HG02981 (cell line): ENCODE measurements around the gene VPS35L.
A peak's percentile ranks its signal among the peaks of the same experiment; 100 is the strongest.

Experiments used
- ATAC-seq: cut with Tn5 transposase; IDR thresholded peaks from one replicate; pipeline ENCODE4 v1.9.1; 2021; ENCODE audit warnings: mild to moderate bottlenecking, moderate library complexity; ENCODE audit not compliant: unreplicated experiment

VPS35L gene

GRCh38 chr16:19555186-19555937 is at the start of gene VPS35L:
Gene VPS35L (plus strand): TSS chr16:19555703. CDS start chr16:19555730, 27 bp downstream.
- peak; percentile 93 for ATAC-seq

GRCh38 chr16:19506965-19507364 is 48.5 kb upstream of the VPS35L start:
- no peak for ATAC-seq

DNA sequence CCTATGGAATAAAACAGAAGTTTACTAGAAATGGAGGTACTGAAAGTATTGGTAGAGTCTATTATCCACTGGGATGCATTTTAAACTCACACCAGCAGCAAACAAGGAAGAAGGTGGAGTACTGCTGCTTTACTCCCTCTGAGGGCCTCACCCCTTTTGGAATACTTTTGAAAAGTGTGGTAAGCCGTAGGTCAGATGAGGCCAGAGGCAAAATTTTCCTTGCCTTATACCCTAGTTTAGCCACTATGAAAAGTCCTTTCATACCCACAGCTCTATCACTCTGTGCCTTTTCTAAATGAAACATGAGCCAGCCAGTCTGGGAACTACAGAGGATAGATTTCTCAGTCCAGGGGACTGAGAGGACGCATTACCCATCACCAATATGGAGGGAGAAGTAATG is 47.6 kb upstream of the VPS35L start:
- ATAC-seq, result no peak

- ATAC-seq, result no peak
Measured at GRCh38 chr16:19512297-19512696, 43.2 kb upstream of the VPS35L start.

GRCh38 chr16:19513377-19514053 is 42.0 kb upstream of the VPS35L start:
- no peak for ATAC-seq

- no peak for ATAC-seq
Measured at GRCh38 chr16:19515757-19516156, 39.7 kb upstream of the VPS35L start.

DNA sequence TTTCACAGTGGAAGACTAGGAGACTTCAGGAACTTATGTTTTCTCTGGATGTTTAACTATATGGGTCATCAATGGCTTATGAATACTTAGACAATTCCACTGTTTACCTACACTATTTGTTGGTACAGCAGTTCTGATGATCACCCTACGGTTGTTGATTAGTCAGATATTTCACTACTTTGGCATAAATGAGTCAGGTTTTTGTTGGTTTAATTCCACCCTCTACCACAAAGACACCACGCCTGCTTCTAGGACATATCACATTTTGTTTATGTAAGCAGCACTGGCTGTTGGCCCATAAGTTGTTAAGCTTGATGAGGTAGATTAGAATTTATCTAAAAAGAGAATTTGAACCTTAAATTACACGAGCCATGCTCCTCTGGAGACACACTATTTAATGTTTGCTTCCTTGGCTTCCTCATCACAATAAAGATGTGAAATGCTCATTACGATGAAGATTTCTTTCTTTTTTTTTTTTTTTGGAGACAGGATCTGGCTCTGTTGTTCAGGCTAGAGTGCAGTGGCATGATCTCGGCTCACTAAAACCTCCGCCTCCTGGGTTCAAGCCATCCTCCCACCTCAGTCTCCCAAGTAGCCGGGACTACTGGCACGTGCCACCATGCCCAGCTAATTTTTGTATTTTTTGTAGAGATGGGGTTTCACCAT is 37.9 kb upstream of the VPS35L start:
- ATAC-seq, result no peak

DNA sequence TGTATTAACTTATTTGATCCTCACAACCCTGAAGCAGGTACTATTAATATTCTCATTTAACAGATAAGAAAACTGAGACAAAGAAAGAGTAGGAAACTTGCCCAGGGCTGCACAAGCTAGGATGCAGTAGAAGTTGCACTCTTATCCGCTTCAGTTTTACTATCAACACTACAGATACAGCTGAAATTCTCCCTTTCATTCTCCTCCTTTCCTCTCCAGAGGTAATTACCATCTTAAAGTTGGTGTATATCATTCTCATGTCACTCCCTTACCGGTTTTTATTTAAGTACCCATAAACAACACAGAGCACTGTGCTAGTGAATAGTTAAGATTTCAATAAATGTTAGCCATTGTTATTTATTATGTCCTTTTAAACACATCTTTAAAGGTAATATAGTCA is 37.1 kb upstream of the VPS35L start:
- no peak for ATAC-seq

DNA sequence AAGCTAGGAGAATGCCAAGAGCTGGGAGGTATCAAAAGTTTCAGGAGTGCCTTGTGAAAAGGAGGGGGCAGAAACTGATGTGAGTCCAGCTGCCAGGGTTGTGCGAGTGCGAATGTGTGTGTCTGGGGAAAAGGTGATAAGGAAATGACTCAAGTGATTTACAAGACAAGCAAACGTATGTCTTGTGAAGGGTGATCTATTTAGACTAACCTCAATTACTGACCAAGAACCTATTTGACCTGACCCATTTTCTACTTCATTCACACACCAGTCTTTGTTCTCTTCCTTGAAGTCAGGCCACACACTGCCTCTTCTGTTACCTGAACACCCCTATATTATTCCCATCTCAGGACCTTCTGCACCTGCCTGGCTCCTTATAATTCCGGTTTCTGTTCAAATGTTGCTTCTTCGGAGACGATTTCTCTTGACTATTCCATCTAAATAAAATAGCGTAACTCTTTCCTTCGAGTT is 34.6 kb upstream of the VPS35L start:
- ATAC-seq, result no peak

GRCh38 chr16:19521471-19522396 is 33.8 kb upstream of the VPS35L start, which contains the start of gene GDE1:
Gene GDE1 (minus strand): TSS chr16:19522098. CDS start chr16:19521964, 134 bp downstream.
- ATAC-seq, result peak; percentile 72

DNA sequence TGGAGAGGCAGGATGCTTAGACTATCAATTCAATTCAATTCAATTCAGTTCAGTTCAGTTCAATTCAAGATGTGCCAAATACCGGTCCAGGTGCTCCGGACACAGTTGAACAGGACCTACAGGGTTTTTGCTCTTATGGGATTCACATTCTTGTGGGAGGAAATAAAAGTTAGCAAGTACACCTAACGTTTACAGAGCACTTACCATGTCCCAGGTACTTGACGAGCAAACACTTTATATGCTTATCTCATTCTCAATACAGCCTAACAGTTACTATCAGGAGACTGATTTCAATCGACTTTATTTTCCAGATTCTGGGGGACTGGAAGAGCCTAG is 33.1 kb upstream of the VPS35L start:
- no peak for ATAC-seq

GRCh38 chr16:19522760-19523159 is 32.7 kb upstream of the VPS35L start:
- no peak for ATAC-seq

DNA sequence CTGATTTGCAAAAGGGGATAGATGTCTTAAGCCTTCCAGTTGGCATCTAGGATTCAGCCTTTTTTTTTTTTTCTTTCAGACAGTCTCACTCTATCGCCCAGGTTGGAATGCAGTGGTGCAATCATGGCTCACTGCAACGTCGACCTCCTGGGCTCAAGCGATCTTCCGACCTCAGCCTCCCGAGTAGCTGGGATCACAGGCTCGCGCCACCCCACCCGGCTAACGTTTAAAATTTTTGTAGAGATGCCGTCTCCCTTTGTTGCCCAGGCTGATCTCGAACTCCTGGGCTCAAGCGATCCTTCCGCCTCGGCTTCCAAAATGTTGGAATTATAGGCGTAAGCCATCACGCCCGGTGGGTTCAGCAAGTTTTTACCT is 32.3 kb upstream of the VPS35L start:
- no peak for ATAC-seq

DNA sequence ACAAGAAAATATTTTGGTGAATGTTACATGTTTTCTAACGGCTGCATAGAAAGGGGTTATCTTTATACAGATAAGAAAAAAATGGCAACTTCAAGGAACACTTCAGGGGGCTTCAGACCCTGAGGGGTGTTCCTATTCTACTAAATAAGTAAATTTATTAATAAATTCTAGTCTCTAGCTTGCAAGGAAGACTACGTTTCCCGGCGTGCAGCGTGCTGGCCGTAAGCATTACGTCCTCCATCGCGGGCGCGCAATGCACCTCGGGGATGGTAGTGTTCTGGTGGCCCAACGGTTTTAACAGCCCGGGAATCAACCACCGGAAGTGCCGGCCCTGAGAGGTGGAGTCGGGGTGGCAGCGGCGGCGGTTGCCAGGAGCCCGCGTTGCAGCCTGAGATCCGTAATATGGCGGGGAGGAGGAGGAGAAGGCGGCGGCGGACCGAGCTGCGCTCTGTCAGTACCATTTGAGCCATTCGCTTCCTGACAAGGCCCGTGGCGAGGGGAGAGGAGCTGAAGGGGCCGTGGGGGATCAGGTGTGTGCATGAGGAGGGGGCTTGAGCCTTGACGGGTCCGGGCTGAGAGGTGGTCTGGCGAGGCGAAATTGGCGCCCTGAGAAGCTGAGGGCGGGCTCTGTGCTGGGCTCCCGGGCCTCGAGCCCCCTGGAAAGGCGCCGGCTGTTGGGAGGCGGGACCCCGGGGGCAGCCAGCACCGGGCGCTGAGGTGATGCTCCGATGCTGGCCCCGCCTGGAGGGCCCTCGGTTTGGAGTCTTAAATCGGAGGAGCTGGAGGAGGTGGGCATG is 31.7 kb upstream of the VPS35L start, which contains the start of gene CCP110:
Gene CCP110 (plus strand): TSS at position 384 of the 797 bp plus-strand sequence. CDS start 3,940 bp downstream, outside the sequence.
- peak; percentile 67 for ATAC-seq

DNA sequence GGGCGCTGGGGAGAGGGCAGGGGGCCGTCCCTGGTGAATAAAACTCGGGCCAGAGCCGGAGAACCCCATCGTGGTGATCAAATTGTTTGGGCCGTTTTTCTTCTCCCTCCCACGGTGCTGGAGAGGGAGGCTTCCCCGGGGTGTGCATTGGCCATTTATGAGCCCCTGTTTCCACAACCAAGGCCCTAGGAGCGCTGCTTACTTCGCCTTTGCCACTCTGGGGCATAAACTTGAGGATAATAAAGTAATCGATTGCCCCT is 31.2 kb upstream of the VPS35L start:
- ATAC-seq, result no peak

GRCh38 chr16:19524616-19525384 is 30.7 kb upstream of the VPS35L start:
- ATAC-seq, result no peak

DNA sequence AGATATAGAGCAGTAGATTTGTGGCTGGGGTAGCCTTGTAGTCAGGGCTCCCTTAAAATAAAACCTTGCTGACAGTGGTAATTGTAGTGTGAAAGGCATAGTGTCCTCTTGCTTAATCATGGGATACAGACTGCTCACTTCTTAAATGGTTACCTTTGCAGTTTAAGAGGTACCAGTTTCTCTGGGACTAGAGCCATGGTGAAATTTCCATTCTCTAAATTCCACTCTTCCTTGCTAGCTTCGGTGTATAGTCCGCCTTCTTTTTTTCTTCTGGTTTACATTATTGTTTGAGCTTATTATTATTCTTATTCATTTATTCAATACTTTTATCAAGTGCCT is 30.1 kb upstream of the VPS35L start:
- no peak for ATAC-seq

- ATAC-seq, result no peak
Measured at GRCh38 chr16:19527161-19527560, 28.3 kb upstream of the VPS35L start.

GRCh38 chr16:19528666-19529065 is 26.8 kb upstream of the VPS35L start:
- ATAC-seq, result no peak

DNA sequence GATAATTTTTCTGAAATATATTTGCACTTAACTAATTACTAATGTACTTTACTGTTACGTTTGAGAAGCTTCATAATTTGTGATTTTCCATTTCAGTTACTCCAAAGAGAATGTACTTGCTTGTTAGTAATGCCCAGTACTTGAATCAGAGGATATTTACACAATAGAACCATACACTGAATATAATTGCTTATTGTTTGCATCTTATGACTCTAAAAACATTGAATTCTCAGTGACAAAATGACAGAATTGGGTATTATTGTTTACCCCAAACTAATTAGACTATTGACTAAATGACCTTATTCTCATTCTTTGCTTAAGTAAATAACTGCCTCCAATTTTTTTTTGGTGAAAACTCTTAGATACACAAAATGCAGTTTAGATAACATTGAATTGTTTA is 22.9 kb upstream of the VPS35L start:
- ATAC-seq, result no peak
